ENCODE measurements around the gene GNAI1.

The GNAI1 gene

DNA sequence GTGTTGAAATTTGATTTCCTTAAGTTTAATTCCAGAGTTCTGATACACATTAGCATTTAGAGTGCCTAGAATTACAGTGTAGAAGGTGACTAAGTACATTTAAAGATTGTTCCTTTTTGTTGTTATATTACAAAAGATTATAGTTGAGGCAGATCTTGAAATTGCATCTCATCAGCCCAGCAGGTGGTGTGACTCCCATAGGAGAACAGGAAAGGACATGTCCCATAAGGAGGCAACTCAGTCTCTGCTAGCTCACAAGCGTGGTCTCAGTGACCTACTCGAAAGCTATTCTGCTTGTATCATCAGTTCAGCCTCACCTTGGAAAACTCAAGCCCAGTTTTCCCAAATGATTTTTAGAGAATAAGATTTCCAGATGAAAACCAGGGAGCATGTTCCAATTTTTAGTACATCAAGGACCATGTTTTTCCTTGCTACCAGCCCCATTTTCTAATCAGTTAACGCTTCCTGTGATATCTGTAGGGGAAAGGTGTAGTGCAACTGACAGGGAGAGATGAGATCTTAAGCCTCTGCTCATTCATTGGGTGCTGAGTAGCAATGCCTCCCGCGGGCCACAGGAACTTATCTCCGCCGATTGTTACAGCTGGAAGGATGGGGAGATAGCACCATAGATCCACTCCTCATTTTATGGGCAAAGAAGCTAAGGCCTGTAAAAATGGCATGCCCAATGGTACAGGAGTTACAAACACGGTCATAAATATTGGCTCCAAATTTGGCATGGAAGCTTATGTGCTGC, 1.1 kb upstream of the GNAI1 start:
- Histone ChIP-seq H3K27me3 (ENCODE audit: control insufficient read depth in 1 of 2, insufficient read depth in 2 of 2, low read length in 2 of 2) (no peaks in the 10 kb centered on the region), H3K36me3 (ENCODE audit: insufficient read depth, low read length) (no peaks in the 10 kb centered on the region), H3K4me1 (ENCODE audit: insufficient read depth, low read length) (peaks cover 21% of the 10 kb centered on the region), H3K9me3 (ENCODE audit: low read length) (no peaks in the 10 kb centered on the region), H3K9ac (ENCODE audit: low read length) (no peak overlapping the region), H3K27ac (ENCODE audit: low read depth, low read length) (peak overlapping the region; percentile 82), H3K4me3 (ENCODE audit: low read depth in 1 of 2, low read length in 2 of 2) (peak overlapping the region in 1 of 2 donors; percentile 71)

DNA sequence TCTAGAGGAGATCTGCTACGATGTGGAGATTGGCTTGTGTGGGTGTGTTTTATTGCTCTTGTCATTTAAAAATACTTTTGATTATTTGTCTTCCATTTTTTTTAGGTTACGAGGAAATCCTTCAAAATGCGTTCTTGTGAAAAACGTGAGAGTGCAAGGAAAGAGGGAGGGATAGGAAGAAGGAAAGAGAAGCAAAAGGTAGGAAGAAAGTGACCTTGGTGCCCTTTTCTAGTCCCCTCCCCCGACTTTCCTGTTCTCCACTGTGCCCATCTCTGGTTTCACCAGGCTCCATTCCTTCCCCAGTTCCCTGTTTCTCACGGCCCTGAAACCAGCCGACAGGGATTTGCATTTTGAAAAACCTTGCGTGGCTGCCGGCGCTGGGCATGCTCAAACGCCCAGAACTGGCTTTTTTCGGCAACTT, 506 bp upstream of the GNAI1 start:
- H3K36me3 ChIP-seq (ENCODE audit: insufficient read depth, low read length) = no peaks in the 10 kb centered on the region
- peak overlapping the region; percentile 82 for H3K27ac ChIP-seq (ENCODE audit: low read depth, low read length)
- H3K4me3 ChIP-seq (ENCODE audit: low read depth in 1 of 2, low read length in 2 of 2) = peak overlapping the region; percentile 53 to 71
- H3K4me1 ChIP-seq (ENCODE audit: insufficient read depth, low read length) = peaks cover 27% of the 10 kb centered on the region
- H3K9ac ChIP-seq (ENCODE audit: low read length) = peak overlapping the region; percentile 62
- no peaks in the 10 kb centered on the region for H3K9me3 ChIP-seq (ENCODE audit: low read length)
- no peaks in the 10 kb centered on the region for H3K27me3 ChIP-seq (ENCODE audit: control insufficient read depth in 1 of 2, insufficient read depth in 2 of 2, low read length in 2 of 2)

DNA sequence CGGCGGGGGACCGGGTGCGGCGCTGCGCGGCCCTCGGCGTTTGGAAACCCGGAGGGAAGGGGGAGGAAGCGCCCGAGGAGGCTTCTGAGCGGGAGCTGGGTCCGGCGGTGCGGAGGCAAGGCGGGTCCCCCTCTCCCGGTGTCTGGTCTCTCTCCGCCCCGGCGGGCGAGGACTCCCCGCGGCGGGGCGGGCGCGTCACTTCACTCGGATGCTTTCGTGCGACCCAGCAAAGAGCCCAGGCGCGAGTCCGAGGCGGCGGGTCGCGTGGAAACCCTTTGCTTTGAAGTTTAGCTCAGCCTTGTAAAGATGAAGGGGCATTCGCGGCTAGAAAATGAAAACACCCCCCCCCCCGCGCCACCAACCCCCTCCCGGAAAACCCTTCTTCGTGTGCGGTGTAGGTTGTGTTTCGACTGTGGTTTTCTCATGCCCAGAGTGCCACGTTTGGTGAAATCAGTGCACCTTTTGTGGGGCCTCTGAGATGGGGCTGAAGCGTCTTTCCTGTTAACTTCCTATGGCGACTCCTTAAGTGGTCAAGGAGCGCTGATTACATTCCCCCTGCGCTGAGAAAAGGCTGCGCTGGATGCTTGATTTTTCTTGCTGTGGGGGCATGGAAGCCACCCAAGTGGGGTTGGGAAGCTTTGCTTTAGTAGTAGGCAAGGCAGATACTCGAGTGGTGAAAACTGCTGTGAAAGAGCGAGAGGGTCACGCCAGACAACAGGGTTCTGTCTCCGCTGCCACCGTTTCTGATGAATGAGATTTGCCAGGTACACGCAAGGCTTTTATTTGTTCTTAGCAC, 876 bp downstream of the GNAI1 start:
- Histone ChIP-seq H3K27me3 (ENCODE audit: control insufficient read depth in 1 of 2, insufficient read depth in 2 of 2, low read length in 2 of 2) (no peaks in the 10 kb centered on the region), H3K27ac (ENCODE audit: low read depth, low read length) (peak overlapping the region; percentile 96), H3K36me3 (ENCODE audit: insufficient read depth, low read length) (no peaks in the 10 kb centered on the region), H3K9me3 (ENCODE audit: low read length) (no peaks in the 10 kb centered on the region), H3K4me1 (ENCODE audit: insufficient read depth, low read length) (peaks cover 32% of the 10 kb centered on the region), H3K9ac (ENCODE audit: low read length) (peak overlapping the region; percentile 94), H3K4me3 (ENCODE audit: low read depth in 1 of 2, low read length in 2 of 2) (peak overlapping the region; percentile 90 to 94)

DNA sequence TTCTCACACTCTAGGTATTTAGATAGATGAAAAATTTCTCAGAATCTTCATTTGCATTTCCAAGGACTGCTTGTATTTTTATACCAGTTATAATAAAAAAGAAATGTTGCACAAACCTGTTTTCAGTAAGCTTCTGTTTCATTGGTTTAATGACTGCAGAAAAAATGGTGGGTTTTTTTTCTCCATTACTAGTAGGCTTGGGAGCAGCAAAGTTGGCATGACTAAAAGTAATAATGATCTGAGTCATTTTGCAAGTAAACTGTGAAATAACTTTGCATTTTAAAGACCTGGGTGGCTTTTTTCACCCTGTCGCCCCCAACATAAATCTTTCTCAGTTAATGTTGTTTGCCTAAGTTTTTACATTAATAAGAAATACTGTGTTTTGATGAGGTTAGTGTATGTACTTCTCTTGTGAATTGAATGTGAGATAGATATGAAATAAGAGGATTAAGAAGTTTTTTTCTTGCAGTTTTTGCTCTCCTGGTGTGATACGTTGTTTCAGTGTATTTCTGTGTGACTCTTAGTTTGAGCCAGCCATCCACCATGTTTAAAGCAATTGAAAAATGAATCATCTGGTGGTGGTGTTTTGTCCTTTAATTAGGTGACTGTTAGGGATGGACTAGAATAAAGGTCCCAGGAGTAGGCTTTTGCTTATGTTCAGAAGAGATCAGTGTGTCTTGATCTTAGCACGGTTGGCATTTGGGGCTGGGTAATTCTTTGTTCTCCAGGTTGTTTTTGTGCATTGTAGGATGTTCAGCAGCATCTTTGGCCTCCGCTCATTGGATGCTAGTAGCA, 1.8 kb downstream of the GNAI1 start:
- no peaks in the 10 kb centered on the region for H3K27me3 ChIP-seq (ENCODE audit: control insufficient read depth in 1 of 2, insufficient read depth in 2 of 2, low read length in 2 of 2)
- peak overlapping the region; percentile 94 for H3K9ac ChIP-seq (ENCODE audit: low read length)
- H3K4me3 ChIP-seq (ENCODE audit: low read depth in 1 of 2, low read length in 2 of 2) = peak overlapping the region in 1 of 2 donors; percentile 94
- no peaks in the 10 kb centered on the region for H3K9me3 ChIP-seq (ENCODE audit: low read length)
- no peaks in the 10 kb centered on the region for H3K36me3 ChIP-seq (ENCODE audit: insufficient read depth, low read length)
- peak overlapping the region; percentile 96 for H3K27ac ChIP-seq (ENCODE audit: low read depth, low read length)
- peaks cover 32% of the 10 kb centered on the region for H3K4me1 ChIP-seq (ENCODE audit: insufficient read depth, low read length)

DNA sequence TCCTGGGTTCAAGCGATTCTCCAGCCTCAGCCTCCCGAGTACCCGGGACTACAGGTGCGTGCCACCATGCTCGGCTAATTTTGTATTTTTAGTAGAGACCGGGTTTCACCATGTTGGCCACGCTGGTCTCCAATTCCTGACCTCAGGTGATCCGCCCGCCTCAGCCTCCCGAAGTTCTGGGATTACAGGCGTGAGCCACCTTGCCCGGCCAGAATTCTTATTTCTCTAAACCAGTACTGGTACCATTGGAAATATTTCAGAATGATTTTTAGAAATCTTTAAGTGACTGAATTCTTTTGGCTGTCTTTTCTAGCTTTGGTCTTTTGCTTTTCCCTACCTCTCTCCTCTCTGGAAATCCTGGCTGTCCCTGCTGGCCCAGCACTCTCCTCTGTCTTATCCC, 2.8 kb downstream of the GNAI1 start:
- H3K4me1 ChIP-seq (ENCODE audit: insufficient read depth, low read length) = peaks cover 39% of the 10 kb centered on the region
- H3K9me3 ChIP-seq (ENCODE audit: low read length) = no peaks in the 10 kb centered on the region
- H3K4me3 ChIP-seq (ENCODE audit: low read depth in 1 of 2, low read length in 2 of 2) = peak overlapping the region in 1 of 2 donors; percentile 33
- H3K27me3 ChIP-seq (ENCODE audit: control insufficient read depth in 1 of 2, insufficient read depth in 2 of 2, low read length in 2 of 2) = no peaks in the 10 kb centered on the region
- no peak overlapping the region for H3K9ac ChIP-seq (ENCODE audit: low read length)
- peak overlapping the region; percentile 12 for H3K27ac ChIP-seq (ENCODE audit: low read depth, low read length)
- H3K36me3 ChIP-seq (ENCODE audit: insufficient read depth, low read length) = no peaks in the 10 kb centered on the region

GRCh38 chr7:80139236-80139635, 4.6 kb downstream of the GNAI1 start:
- Histone ChIP-seq H3K27me3 (ENCODE audit: control insufficient read depth in 1 of 2, insufficient read depth in 2 of 2, low read length in 2 of 2) (no peaks in the 10 kb centered on the region), H3K27ac (ENCODE audit: low read depth, low read length) (peak overlapping the region; percentile 21), H3K9me3 (ENCODE audit: low read length) (no peaks in the 10 kb centered on the region), H3K4me1 (ENCODE audit: insufficient read depth, low read length) (peaks cover 49% of the 10 kb centered on the region), H3K36me3 (ENCODE audit: insufficient read depth, low read length) (no peaks in the 10 kb centered on the region), H3K4me3 (ENCODE audit: low read depth in 1 of 2, low read length in 2 of 2) (peak overlapping the region in 1 of 2 donors; percentile 25), H3K9ac (ENCODE audit: low read length) (no peak overlapping the region)

- Histone ChIP-seq H3K27ac (ENCODE audit: low read depth, low read length) (no peak overlapping the region), H3K4me1 (ENCODE audit: insufficient read depth, low read length) (peaks cover 59% of the 10 kb centered on the region), H3K9me3 (ENCODE audit: low read length) (no peaks in the 10 kb centered on the region), H3K27me3 (ENCODE audit: control insufficient read depth in 1 of 2, insufficient read depth in 2 of 2, low read length in 2 of 2) (no peaks in the 10 kb centered on the region), H3K36me3 (ENCODE audit: insufficient read depth, low read length) (no peaks in the 10 kb centered on the region), H3K4me3 (ENCODE audit: low read depth in 1 of 2, low read length in 2 of 2) (no peak overlapping the region), H3K9ac (ENCODE audit: low read length) (no peak overlapping the region)
Measured at GRCh38 chr7:80140388-80140787, 5.8 kb downstream of the GNAI1 start.

DNA sequence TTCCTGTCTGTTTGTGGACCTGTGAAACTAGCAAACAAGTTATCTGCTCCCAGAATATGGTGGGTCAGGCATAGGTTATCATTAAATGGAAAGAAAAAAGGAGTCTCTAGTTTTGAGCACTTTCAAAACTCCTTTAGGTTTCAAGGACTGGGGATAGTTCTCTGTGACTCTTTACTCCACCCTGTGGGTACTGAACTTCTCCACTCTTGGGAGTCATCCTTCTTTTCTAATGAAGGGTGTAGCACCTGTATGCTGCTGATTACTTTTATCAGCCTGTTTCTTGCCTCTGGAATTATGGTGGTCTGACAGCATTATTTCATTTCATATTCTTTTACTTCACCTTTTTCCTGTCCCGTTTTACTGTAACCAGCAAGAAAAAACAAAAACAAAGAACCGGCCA, 6.7 kb downstream of the GNAI1 start:
- no peak overlapping the region for H3K27ac ChIP-seq (ENCODE audit: low read depth, low read length)
- H3K4me1 ChIP-seq (ENCODE audit: insufficient read depth, low read length) = peaks cover 68% of the 10 kb centered on the region
- no peaks in the 10 kb centered on the region for H3K9me3 ChIP-seq (ENCODE audit: low read length)
- H3K27me3 ChIP-seq (ENCODE audit: control insufficient read depth in 1 of 2, insufficient read depth in 2 of 2, low read length in 2 of 2) = no peaks in the 10 kb centered on the region
- H3K9ac ChIP-seq (ENCODE audit: low read length) = no peak overlapping the region
- H3K4me3 ChIP-seq (ENCODE audit: low read depth in 1 of 2, low read length in 2 of 2) = no peak overlapping the region
- no peaks in the 10 kb centered on the region for H3K36me3 ChIP-seq (ENCODE audit: insufficient read depth, low read length)

DNA sequence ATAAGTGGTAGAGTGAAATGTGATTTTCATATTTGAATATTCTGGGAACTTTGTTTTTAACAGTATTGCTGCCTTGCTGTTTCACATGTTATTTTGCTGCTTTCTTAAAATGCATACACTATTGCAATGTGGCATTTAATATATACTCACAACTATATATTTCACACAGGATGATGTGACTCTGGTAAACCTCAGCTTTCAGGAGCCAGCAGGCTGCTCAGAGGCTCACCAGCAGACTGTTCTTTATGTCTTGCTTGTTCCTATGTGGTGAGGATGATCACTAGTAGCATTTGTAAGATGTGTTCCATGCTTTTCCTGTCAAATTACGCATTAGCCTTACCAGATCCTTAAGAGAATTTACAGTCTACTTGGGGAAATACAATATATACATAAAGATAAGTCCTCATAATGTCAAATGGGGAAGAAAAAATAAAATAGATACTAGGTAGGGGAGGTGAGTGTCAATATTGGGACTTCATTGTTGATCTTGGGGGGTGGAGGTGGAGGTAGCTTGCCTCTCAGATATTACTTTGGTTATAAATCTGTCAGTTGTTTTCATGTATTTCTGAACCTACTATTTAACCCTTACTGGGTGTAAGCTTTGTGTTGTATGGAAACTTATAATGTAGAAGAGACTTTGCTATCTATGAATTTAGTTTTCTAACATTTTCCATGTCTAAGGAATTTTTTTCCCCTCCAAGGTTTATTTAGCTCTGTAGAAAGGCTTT, 8.4 kb downstream of the GNAI1 start:
- Histone ChIP-seq H3K27me3 (ENCODE audit: control insufficient read depth in 1 of 2, insufficient read depth in 2 of 2, low read length in 2 of 2) (no peaks in the 10 kb centered on the region), H3K9me3 (ENCODE audit: low read length) (no peaks in the 10 kb centered on the region), H3K27ac (ENCODE audit: low read depth, low read length) (no peak overlapping the region), H3K4me3 (ENCODE audit: low read depth in 1 of 2, low read length in 2 of 2) (no peak overlapping the region), H3K4me1 (ENCODE audit: insufficient read depth, low read length) (peaks cover 72% of the 10 kb centered on the region), H3K9ac (ENCODE audit: low read length) (no peak overlapping the region), H3K36me3 (ENCODE audit: insufficient read depth, low read length) (no peaks in the 10 kb centered on the region)

DNA sequence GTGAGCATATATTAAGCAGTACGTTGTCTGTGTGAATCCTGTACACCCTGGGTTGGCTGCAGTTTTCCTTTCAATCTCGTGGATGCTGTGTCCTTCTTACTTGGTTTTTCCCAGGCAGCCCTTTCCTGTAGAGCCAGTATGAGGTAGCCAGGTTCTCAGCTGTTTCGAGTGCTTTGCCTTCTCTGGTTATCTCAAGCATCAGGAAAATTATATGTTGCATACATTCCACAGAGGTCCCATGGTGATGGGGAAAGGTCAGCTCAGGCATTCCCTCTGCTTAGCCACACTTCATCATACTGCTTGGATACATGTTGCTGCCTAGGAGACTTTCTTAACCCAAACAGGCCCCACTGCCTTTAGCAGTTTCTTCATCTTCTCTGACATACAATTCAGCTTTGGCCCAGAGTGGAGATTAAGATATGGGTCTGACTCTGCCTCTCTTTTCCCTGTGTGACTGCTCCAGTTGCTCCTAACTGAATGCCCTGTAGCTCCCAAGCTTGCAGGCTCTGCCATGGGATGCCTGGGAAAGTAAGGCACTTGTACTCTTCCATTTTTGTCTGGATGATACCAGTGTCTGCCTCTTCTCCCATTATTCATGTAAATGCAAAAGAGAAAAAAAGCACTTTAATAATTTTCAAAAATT, 11.3 kb downstream of the GNAI1 start:
- H3K4me3 ChIP-seq (ENCODE audit: low read depth in 1 of 2, low read length in 2 of 2) = no peak overlapping the region
- no peaks in the 10 kb centered on the region for H3K36me3 ChIP-seq (ENCODE audit: insufficient read depth, low read length)
- H3K27ac ChIP-seq (ENCODE audit: low read depth, low read length) = peak overlapping the region; percentile 19
- no peaks in the 10 kb centered on the region for H3K9me3 ChIP-seq (ENCODE audit: low read length)
- peaks cover 83% of the 10 kb centered on the region for H3K4me1 ChIP-seq (ENCODE audit: insufficient read depth, low read length)
- H3K9ac ChIP-seq (ENCODE audit: low read length) = no peak overlapping the region
- no peaks in the 10 kb centered on the region for H3K27me3 ChIP-seq (ENCODE audit: control insufficient read depth in 1 of 2, insufficient read depth in 2 of 2, low read length in 2 of 2)
